CD14-positive monocyte (primary cell): ENCODE measurements around the gene FN1. TPM values are rescaled to one million over a fixed set of nuclear protein-coding genes. Genes with fewer than 3 reads are reported as not detected.

Experiments
- DNase-seq, 3 donors: peaks; one replicate each; pipeline ENCODE4 v3.0.0-alpha.2; 2011 to 2022
- H2AFZ ChIP-seq: 2 replicates; pipeline ENCODE4 v1.6.0; 2012; ENCODE audit warnings: mild to moderate bottlenecking, low read depth, low read length, inconsistent platforms; ENCODE audit not compliant: insufficient read depth, poor library complexity, severe bottlenecking
- H3K27ac ChIP-seq, 2 donors: 1 replicate in 1 of 2; 2 replicates in 1 of 2; pipeline ENCODE4 v1.5.1; 2012 to 2013; ENCODE audit warnings: low read length in 2 of 2, control low read depth in 1 of 2, inconsistent platforms in 1 of 2, low read depth in 1 of 2, mild to moderate bottlenecking in 1 of 2
- H3K27me3 ChIP-seq, 2 donors: one replicate each; pipeline versions ENCODE4 v1.6.0 to v1.6.1; 2011 to 2013; ENCODE audit warnings: low read length in 2 of 2; ENCODE audit not compliant: control insufficient read depth in 2 of 2, insufficient read depth in 2 of 2
- H3K36me3 ChIP-seq, 2 donors: replicated peaks in 1 of 2; 1 replicate in 1 of 2; 2 replicates in 1 of 2; pipeline versions ENCODE4 v1.5.1 to v1.6.1; 2012 to 2013; ENCODE audit warnings: low read length in 2 of 2, control low read depth in 1 of 2, inconsistent platforms in 1 of 2, mild to moderate bottlenecking in 1 of 2; ENCODE audit not compliant: insufficient read depth in 2 of 2, control insufficient read depth in 1 of 2
- H3K4me1 ChIP-seq, 2 donors: 1 replicate in 1 of 2; 2 replicates in 1 of 2; pipeline versions ENCODE4 v1.5.1 to v1.6.1; 2012 to 2013; ENCODE audit warnings: low read length in 2 of 2, control low read depth in 1 of 2, inconsistent platforms in 1 of 2, mild to moderate bottlenecking in 1 of 2, moderate library complexity in 1 of 2; ENCODE audit not compliant: insufficient read depth in 2 of 2, control insufficient read depth in 1 of 2
- H3K4me2 ChIP-seq: replicated peaks from 2 replicates; pipeline ENCODE3; 2012; ENCODE audit warnings: low read length, moderate library complexity, mild to moderate bottlenecking; ENCODE audit not compliant: poor library complexity, severe bottlenecking; ENCODE audit errors: extremely low read depth
- H3K4me3 ChIP-seq, 3 experiments: fragments of 200-600 bp in 1 of 3; sonication (generic) in 1 of 3; replicated peaks in 1 of 3; 1 replicate in 2 of 3; 2 replicates in 1 of 3; pipeline ENCODE4 v1.5.1; 2011 to 2013; ENCODE audit warnings: low read length in 3 of 3, mild to moderate bottlenecking in 3 of 3, control low read depth in 2 of 3, low read depth in 2 of 3, inconsistent platforms in 1 of 3, moderate library complexity in 1 of 3
- H3K79me2 ChIP-seq: 2 replicates; pipeline ENCODE4 v1.6.0; 2012; ENCODE audit warnings: mild to moderate bottlenecking, control low read depth, inconsistent platforms, low read length, moderate library complexity; ENCODE audit not compliant: insufficient read depth
- H3K9ac ChIP-seq: 2 replicates; pipeline ENCODE4 v1.6.0; 2017; ENCODE audit warnings: low read length, mild to moderate bottlenecking; ENCODE audit not compliant: insufficient read depth, poor library complexity, severe bottlenecking
- H3K9me3 ChIP-seq, 2 donors: replicated peaks in 1 of 2; 1 replicate in 1 of 2; 2 replicates in 1 of 2; pipeline versions ENCODE4 v1.5.1 to v1.6.1; 2012 to 2013; ENCODE audit warnings: low read length in 2 of 2, control low read depth in 1 of 2; ENCODE audit not compliant: control insufficient read depth in 1 of 2, insufficient read depth in 1 of 2
- H4K20me1 ChIP-seq: 2 replicates; pipeline ENCODE4 v1.6.0; 2012; ENCODE audit warnings: mild to moderate bottlenecking, low read length, control low read depth, moderate library complexity; ENCODE audit not compliant: insufficient read depth
- H3K27ac Mint-ChIP-seq, 7 donors: one replicate each; pipeline ENCODE4 v1.8.0; 2020; ENCODE audit warnings: mild to moderate bottlenecking in 7 of 7, mixed read lengths in 7 of 7, moderate library complexity in 6 of 7, inconsistent platforms in 2 of 7
- H3K27me3 Mint-ChIP-seq, 3 donors: one replicate each; pipeline ENCODE4 v1.8.0; 2021 to 2022; ENCODE audit warnings: low read depth in 3 of 3, mild to moderate bottlenecking in 3 of 3, mixed read lengths in 3 of 3, moderate library complexity in 3 of 3, inconsistent platforms in 1 of 3
- H3K36me3 Mint-ChIP-seq, 2 donors: one replicate each; pipeline ENCODE4 v1.8.0; 2020; ENCODE audit warnings: mixed read lengths in 2 of 2, inconsistent platforms in 1 of 2, mild to moderate bottlenecking in 1 of 2
- H3K4me1 Mint-ChIP-seq: one replicate; pipeline ENCODE4 v1.8.0; 2020; ENCODE audit warnings: mild to moderate bottlenecking, mixed read lengths
- H3K4me3 Mint-ChIP-seq, 2 donors: one replicate each; pipeline ENCODE4 v1.8.0; 2020; ENCODE audit warnings: mild to moderate bottlenecking in 2 of 2, mixed read lengths in 2 of 2, moderate library complexity in 1 of 2
- H3K9me3 Mint-ChIP-seq, 7 donors: one replicate each; pipeline ENCODE4 v1.8.0; 2020 to 2022; ENCODE audit warnings: mixed read lengths in 7 of 7, mild to moderate bottlenecking in 6 of 7, moderate library complexity in 6 of 7, inconsistent platforms in 2 of 7
- CTCF ChIP-seq: fragments of 200-600 bp; IDR thresholded peaks from one replicate; pipeline ENCODE4 v1.8.0; 2022; ENCODE audit warnings: antibody characterized with exemption, mild to moderate bottlenecking
- WGBS: methylation state at CpG from one replicate; pipeline ENCODE4 v1.1.5; 2013; ENCODE audit warnings: missing lambda C conversion rate; ENCODE audit not compliant: insufficient coverage; 5-methylcytosine and 5-hydroxymethylcytosine counted together
- intact Hi-C, 2 donors: fragments of 100-400 bp; cut with micrococcal nuclease; formaldehyde crosslinking; loops; one replicate each; pipeline versions ENCODE4 v1.15.0 to v1.15.1; 2023
- polyA plus RNA-seq, 3 donors: library from polyadenylated mRNA; depleted of rRNA in 1 of 3; unstranded in 2 of 3; stranded (reverse) in 1 of 3; fragments of 300-500 nt in 2 of 3; fragments of >200 nt in 1 of 3; fragmentation: Illumina TruSeq in 2 of 3; gene quantifications; 1 replicate in 2 of 3; 2 replicates in 1 of 3; pipeline ENCODE4 v1.2.3, GENCODE V29; 2012 to 2021

Gene FN1
- polyA plus RNA-seq, 3 donors = 0.21 to 0.72 (median 0.23) TPM

GRCh38 chr2:215414674-215415073 lies 21.2 kb downstream of the FN1 start:
- Histone ChIP-seq H3K4me1 (no peaks in the 10 kb centered on the region), H3K27me3 (peaks cover 4 to 11% of the 10 kb centered on the region in 2 donors), H3K36me3 (no peaks in the 10 kb centered on the region), H3K27ac (no peak overlapping the region), H3K9ac (no peak overlapping the region), H3K79me2 (no peaks in the 10 kb centered on the region), H3K4me2 (no peak overlapping the region), H2AFZ (no peak overlapping the region), H3K9me3 (no peaks in the 10 kb centered on the region), H4K20me1 (no peaks in the 10 kb centered on the region), H3K4me3 (no peak overlapping the region)
- Mint-ChIP-seq H3K9me3 (peaks cover 0 to 3% (median 0%) of the 10 kb centered on the region in 7 donors), H3K27me3 (peaks cover 0 to 9% (median 0%) of the 10 kb centered on the region in 3 donors), H3K27ac (no peak overlapping the region), H3K4me1 (no peaks in the 10 kb centered on the region), H3K36me3 (no peaks in the 10 kb centered on the region), H3K4me3 (no peak overlapping the region)
- no peak for DNase-seq
- intact Hi-C loops = no loop called here
- TF ChIP-seq CTCF = no peak
- no CpG with 5 or more reads among the region's 3 CpGs for WGBS

GRCh38 chr2:215413974-215414373 lies 21.9 kb downstream of the FN1 start:
- Mint-ChIP-seq H3K9me3 (peaks cover 0 to 3% (median 0%) of the 10 kb centered on the region in 7 donors), H3K27me3 (peaks cover 0 to 9% (median 0%) of the 10 kb centered on the region in 3 donors), H3K4me3 (no peak overlapping the region), H3K4me1 (no peaks in the 10 kb centered on the region), H3K36me3 (no peaks in the 10 kb centered on the region), H3K27ac (no peak overlapping the region)
- TF ChIP-seq CTCF = no peak
- H2AFZ ChIP-seq = no peak overlapping the region
- WGBS = no CpG with 5 or more reads among the region's 1 CpG
- H3K27me3 ChIP-seq = peaks cover 4 to 11% of the 10 kb centered on the region in 2 donors
- no peaks in the 10 kb centered on the region for H3K79me2 ChIP-seq
- no peak overlapping the region for H3K9ac ChIP-seq
- H3K4me2 ChIP-seq = no peak overlapping the region
- no peaks in the 10 kb centered on the region for H3K4me1 ChIP-seq
- no peaks in the 10 kb centered on the region for H3K36me3 ChIP-seq
- intact Hi-C loops = no loop called here
- H3K9me3 ChIP-seq = no peaks in the 10 kb centered on the region
- no peaks in the 10 kb centered on the region for H4K20me1 ChIP-seq
- H3K4me3 ChIP-seq = no peak overlapping the region
- H3K27ac ChIP-seq = no peak overlapping the region
- no peak for DNase-seq
